NCI-H187 treated with DMSO at 0.1 percent for 48 hours (cell line): Measurements from ENCODE around the gene UBP1.
"Not testable (repeated sequence)": the region's sequence is repeated elsewhere in the genome, so short reads cannot be mapped to it uniquely, and the experiment has no call there.

Experiments used
- DNase-seq: peaks from one replicate; lab custom pipeline; 2025; lab: John Stamatoyannopoulos, UW

The UBP1 gene

DNA sequence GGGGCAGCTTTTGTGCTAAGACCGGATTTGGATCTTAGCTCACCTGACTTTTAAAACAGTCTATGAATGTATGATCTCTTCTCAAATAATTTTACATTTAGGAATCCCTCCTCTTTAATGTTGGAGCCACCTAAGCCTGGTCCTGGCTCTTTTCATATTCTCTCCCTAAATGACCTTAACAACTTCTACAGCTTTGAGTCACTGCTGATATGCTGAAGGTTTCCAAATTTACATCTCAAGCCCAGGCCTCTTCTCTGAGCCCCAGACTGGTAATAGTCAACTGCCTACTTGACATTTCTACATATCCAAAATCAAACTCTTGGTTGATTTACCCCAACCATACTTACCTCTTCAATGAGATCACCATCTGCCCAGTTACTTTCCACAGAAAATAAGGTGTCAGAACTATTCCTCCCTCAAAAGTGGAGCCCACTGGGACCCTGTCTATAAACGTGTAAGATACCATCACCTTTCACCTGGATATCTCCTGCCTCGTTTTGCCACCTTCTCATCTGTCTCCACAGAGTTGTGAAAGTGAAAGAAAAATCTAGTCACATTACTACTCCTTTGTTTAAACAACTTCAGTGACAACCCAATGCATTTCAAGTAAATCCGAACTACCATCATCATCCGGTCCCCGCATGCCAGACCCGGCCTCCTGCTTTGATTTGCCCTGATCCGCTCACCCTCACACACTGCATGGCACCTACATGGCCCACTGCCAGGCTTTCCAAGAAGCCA, 48.8 kb downstream of the UBP1 start:
- DNase-seq = no peak

DNA sequence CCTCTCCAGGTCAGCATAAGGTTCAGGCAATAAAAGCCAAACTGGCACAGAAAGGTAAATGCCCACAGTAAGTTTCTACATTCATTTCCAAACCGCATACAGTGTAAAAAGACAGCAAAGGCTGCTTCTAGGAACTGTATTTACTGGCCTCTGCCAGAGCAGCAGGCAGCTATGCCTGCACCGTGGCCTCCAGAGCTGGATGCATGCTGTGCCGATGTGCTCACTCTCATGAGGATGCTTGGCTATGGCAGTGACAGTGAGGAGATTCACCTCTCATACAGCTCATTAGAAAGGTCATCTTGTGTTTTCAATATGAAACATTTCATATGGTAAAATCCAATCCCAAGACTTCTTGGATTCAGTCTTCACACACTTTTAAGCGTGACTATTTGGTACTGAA, 50.3 kb downstream of the UBP1 start:
- DNase-seq = no peak

- DNase-seq = no peak
Measured at GRCh38 chr3:33388374-33389100, 51.7 kb downstream of the UBP1 start.

DNA sequence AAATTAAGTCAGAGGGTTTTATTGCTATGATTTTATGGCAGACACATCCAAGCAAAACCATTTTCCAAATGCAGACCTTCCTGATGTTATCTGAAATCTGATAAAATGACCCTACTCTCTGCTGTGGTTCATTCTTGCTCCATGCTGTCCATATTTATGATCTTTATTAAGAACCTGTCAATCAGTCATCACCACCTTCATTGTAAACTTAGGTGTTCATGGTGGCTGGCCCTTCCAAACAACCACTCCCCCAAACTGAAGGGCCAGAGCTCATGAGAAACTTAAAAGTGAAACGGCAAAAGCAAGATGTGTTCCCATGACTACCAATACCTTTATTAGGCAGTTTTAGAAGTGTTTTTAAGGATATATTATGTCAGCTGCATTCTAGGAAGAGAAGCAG, 53.6 kb downstream of the UBP1 start:
- no peak for DNase-seq

GRCh38 chr3:33385423-33385822, 54.8 kb downstream of the UBP1 start:
- DNase-seq = no peak

DNA sequence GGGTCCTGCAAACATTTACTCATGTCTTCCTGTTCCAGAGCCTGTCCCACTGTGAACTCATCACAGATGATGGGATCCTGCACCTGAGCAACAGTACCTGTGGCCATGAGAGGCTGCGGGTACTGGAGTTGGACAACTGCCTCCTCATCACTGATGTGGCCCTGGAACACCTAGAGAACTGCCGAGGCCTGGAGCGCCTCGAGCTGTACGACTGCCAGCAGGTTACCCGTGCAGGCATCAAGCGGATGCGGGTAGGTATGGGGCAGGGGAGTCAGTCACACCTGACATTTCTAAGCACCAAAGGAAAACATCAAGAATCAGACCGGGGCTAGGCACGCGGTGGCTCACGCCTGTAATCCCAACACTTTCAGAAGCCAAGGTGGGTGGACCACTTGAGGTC, 56.3 kb downstream of the UBP1 start:
- no peak for DNase-seq

DNA sequence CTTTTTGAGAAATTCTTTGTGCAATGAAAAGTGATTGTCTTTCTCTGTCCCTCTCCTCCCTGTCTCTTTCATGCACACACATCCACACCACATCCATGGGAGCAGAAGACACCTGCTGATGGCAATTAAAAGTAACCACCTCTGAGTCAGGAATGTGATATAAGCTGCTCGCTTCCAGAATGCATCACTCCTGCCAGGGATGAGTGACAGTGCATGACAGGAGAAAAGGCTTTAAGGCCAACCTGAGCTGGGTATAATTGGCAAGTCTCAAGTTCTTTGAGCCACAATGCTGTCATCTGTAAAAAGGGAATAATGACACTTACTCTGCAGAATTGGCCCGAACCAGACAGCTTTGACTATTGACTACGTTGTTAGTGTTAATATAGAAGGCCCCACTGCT, 59.6 kb downstream of the UBP1 start:
- no peak for DNase-seq

GRCh38 chr3:33377931-33378330, 62.3 kb downstream of the UBP1 start:
- DNase-seq = no peak

DNA sequence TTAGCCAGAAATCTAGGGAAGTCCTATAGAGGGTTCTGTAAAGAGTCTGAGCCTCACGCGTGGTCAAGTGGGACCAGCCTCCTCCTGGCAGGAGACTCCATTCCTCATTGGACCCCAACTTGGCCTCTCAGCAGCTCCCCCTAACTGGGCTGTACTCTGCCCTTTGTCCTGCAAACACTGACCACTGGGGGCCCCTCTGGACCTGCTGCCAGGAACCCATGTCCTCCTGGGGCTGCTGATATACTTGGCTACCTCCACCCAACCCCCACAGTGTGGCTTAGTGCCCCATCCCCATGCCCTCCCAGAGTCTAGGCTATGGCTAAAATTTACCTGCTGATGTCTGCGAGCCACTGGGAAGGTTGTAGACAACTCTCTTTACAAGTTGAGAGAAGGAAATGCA, 62.7 kb downstream of the UBP1 start:
- DNase-seq = no peak

DNA sequence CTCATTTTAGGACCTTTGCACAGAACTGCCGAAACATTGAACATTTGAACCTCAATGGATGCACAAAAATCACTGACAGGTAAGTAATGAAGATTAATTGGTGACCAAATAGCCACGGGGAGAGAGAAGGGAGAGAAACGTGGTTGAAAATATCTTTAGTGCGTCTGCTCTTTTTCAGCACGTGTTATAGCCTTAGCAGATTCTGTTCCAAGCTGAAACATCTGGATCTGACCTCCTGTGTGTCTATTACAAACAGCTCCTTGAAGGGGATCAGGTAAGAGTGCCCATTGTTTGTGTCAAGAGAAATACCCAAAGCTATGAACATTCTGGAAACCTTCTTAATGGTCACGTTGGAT, 67.1 kb downstream of the UBP1 start:
- no peak for DNase-seq

DNA sequence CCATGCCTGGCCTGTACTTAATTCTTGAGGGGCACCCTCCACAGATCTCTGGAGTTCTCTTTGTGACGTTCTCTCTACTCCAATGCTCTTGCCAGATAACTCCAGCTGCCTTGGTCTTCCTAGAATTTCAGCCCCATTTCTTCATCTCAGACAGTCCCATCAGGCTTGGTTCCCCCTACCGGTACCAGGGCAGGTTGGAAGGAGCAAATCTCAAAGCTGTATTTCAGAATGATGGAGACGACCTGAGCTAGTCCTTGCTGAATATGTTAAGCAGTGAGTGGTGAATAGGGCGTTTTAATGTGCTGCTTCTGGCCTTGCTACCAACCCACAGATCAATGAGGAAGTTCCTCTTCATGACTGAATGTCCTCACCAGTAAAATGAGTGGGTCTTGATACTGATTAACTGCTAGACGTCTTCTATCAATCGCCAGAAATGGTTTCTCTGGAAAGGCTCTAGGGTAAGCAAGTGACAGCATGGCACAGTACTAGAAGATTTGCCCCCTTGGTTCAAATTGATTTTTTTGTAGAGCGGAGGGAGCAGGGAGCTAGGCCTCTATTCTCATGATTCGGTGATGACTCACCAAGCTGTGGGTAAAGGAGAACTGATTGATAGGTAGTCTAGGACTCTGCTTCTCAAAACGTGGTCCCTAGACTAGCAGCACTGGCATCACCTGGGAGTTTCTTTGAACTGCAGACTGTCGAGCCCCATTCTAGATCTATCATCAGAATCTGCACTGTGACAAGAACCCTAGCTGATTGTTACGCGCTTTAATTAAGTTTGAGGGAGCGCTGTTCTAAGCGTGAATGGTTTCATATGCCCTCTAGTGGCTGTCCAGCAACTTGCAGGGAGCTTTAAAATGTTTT, 67.8 kb downstream of the UBP1 start:
- DNase-seq = no peak

- DNase-seq = no peak
Measured at GRCh38 chr3:33364531-33365128, 75.6 kb downstream of the UBP1 start.

DNA sequence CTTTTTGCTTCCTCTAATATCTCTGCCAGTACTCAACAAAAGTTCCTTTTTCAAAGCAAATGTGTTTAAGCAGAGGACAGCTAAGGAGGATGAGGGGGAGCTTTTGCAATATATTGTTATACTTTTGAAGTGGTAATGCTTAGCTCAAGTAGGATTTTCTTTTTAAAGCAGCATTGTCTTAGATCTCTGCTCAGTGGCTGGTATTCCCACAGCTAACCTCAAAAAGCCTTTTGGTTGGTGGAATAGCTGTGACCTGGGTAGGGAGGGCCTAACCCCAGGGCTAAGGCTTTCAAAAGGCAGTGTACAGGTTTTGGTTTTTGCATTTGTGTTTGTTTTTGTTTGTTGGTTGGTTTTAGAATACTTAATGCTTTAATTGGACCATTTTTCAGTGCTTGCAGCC, 76.1 kb downstream of the UBP1 start:
- no peak for DNase-seq

DNA sequence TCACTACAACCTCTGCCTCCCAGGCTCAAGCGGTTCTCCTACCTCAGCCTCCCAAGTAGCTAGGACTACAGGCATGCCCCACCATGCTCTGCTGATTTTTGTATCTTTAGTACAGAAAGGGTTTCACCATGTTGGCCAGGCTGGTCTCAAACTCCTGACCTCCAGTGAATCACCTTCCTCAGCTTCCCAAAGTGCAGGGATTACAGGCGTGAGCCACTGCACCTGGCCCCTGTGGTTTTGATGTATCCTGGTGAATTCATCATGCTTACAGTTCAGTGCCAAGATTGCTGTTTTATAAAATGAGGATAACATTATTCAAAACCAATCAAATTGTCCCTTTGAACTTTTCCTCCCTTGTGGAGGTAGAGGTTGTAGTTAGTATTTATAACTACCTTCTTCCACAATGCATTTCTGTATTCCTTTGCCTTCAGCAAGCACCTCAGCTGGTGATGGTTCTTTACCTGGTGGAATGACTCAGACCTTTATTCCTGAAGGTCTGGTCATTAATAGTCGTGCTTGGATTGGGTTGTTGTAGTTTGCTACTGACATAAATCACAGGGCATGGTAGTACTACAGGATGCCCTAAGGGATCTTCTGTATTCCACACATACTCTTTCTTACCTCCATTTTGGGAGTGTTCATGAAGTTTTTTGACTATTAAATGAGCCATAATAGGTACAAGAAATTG, 76.9 kb downstream of the UBP1 start:
- no peak for DNase-seq

- DNase-seq = no peak
Measured at GRCh38 chr3:33360136-33360825, 79.9 kb downstream of the UBP1 start.

DNA sequence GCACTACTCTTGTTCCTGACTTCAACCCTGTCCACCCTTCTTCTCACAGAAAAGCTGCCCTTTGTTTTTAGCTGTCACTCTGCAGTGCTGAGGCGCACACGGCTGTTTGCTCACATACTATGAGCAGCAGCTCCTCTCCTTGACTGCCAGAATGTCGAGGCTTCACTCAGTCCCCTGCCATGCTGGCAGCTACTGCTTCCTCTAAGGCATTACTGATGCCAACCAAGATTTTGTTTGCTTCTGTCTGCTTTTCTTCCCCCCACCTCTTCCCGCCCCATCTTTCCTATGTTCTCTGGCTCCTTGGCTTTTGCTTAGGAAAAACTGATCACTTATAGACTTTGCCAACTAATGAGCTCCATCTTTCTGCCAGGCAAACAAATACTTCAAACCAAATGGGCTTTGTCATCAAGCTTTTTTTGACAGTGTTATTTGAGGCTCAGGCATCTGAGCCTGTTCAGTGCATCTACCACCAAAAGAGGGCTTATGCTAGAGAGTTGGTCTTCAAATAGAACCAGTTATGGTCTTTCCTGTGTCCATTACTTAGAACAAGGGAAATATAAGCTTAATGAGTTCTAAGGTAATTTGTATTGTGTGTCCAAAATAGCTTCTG, 81.9 kb downstream of the UBP1 start:
- no peak for DNase-seq

DNA sequence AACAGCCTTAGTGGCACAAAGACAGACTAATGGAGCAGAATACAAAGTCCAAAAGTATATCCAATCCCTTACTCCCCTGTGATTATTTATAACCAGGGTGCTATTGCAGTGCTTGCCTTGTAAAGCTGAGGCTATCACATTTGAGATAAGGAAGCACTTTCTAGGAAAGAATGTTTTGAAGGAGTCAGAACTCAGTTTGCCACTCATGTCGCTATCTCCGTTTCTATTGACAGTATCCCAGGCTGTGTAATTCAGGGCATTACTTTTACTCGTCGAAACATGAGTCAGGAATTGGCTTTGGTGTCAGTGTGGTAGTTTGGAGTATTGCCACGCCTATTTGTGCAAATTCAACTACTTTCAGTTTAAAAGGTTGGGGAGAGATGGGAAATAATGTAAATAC, 84.6 kb downstream of the UBP1 start:
- DNase-seq = no peak

- no peak for DNase-seq
Measured at GRCh38 chr3:33339758-33340157, 100.4 kb downstream of the UBP1 start.

GRCh38 chr3:33338936-33339465, 101.2 kb downstream of the UBP1 start:
- DNase-seq = not testable (repeated sequence)
